GM23338 (cell line): Measurements from ENCODE around the gene PRPH2. TPM values are rescaled to one million over a fixed set of nuclear protein-coding genes. Genes with fewer than 3 reads are reported as not detected.
A peak's percentile ranks its signal among the peaks of the same experiment; 100 is the strongest.

Source experiments
- ATAC-seq: fragments of 200-7000 bp; cut with Tn5 transposase; 3 replicates; pipeline ENCODE4 v1.9.1; 2020
- DNase-seq: peaks from one replicate; pipeline ENCODE4 v3.0.0-alpha.2; 2015; ENCODE audit warnings: low spot score
- H2AFZ ChIP-seq: fragments of 200-600 bp; sonication (generic); 2 replicates; pipeline ENCODE4 v1.8.0; 2016; ENCODE audit warnings: antibody characterized with exemption, mild to moderate bottlenecking, moderate library complexity
- H3F3A ChIP-seq: fragments of 200-600 bp; sonication (generic); replicated peaks from 2 replicates; pipeline ENCODE4 v1.8.0; 2017; ENCODE audit warnings: antibody characterized with exemption, mixed run types, low read depth
- H3K27ac ChIP-seq: fragments of 200-600 bp; sonication (generic); 2 replicates; pipeline ENCODE4 v1.6.1; 2016; ENCODE audit warnings: low read depth
- H3K27me3 ChIP-seq: fragments of 200-600 bp; sonication (generic); 2 replicates; pipeline ENCODE4 v1.8.0; 2016; ENCODE audit warnings: mild to moderate bottlenecking, mixed run types, moderate library complexity; ENCODE audit not compliant: insufficient read depth
- H3K36me3 ChIP-seq: fragments of 200-600 bp; sonication (generic); 2 replicates; pipeline ENCODE4 v1.8.0; 2016; ENCODE audit warnings: mild to moderate bottlenecking; ENCODE audit not compliant: insufficient read depth
- H3K4me1 ChIP-seq: fragments of 200-600 bp; sonication (generic); 2 replicates; pipeline ENCODE4 v1.8.0; 2016; ENCODE audit warnings: mild to moderate bottlenecking, moderate library complexity; ENCODE audit not compliant: insufficient read depth
- H3K4me2 ChIP-seq: fragments of 200-600 bp; sonication (generic); 2 replicates; pipeline ENCODE4 v1.7.1; 2017; ENCODE audit warnings: mixed run types
- H3K4me3 ChIP-seq: fragments of 200-600 bp; sonication (generic); 2 replicates; pipeline ENCODE4 v1.6.1; 2016; ENCODE audit warnings: mixed run types
- H3K79me2 ChIP-seq: fragments of 200-600 bp; sonication (generic); replicated peaks from 2 replicates; pipeline ENCODE4 v1.8.0; 2017; ENCODE audit warnings: mild to moderate bottlenecking; ENCODE audit not compliant: insufficient read depth
- H3K9me2 ChIP-seq: fragments of 200-600 bp; sonication (generic); 2 replicates; pipeline ENCODE4 v1.8.0; 2017; ENCODE audit not compliant: insufficient read depth
- H4K20me1 ChIP-seq: fragments of 200-600 bp; sonication (generic); replicated peaks from 2 replicates; pipeline ENCODE4 v1.8.0; 2017; ENCODE audit warnings: mild to moderate bottlenecking; ENCODE audit not compliant: insufficient read depth
- H3K27ac Mint-ChIP-seq: 2 replicates; pipeline ENCODE4 v1.8.0; 2020; ENCODE audit warnings: inconsistent platforms, mild to moderate bottlenecking, moderate library complexity, mixed read lengths
- H3K27me3 Mint-ChIP-seq: 3 replicates; pipeline ENCODE4 v1.8.0; 2022; ENCODE audit warnings: low read depth, mild to moderate bottlenecking, moderate library complexity, mixed read lengths, inconsistent platforms; ENCODE audit not compliant: insufficient read depth, poor library complexity
- H3K36me3 Mint-ChIP-seq: 3 replicates; pipeline ENCODE4 v1.8.0; 2021; ENCODE audit warnings: low read depth, mild to moderate bottlenecking, inconsistent platforms, moderate library complexity, mixed read lengths
- H3K4me1 Mint-ChIP-seq: 3 replicates; pipeline ENCODE4 v1.8.0; 2020; ENCODE audit warnings: mild to moderate bottlenecking, inconsistent platforms, mixed read lengths
- H3K4me3 Mint-ChIP-seq: 3 replicates; pipeline ENCODE4 v1.8.0; 2021; ENCODE audit warnings: moderate library complexity, mild to moderate bottlenecking, inconsistent platforms, mixed read lengths
- H3K9me3 Mint-ChIP-seq: 3 replicates; pipeline ENCODE4 v1.8.0; 2020; ENCODE audit warnings: moderate library complexity, mild to moderate bottlenecking, inconsistent platforms, mixed read lengths
- CREB1 ChIP-seq: fragments of 250-450 bp; sonication (Bioruptor Pico); IDR thresholded peaks from 2 replicates; pipeline ENCODE4 v1.5.0; 2020; ENCODE audit warnings: low read depth, mild to moderate bottlenecking, moderate library complexity
- CTCF ChIP-seq, 2 experiments: fragments of 200-600 bp in 1 of 2; sonication (generic) in 1 of 2; conservative IDR thresholded peaks; 2 replicates each; pipeline versions ENCODE4 v1.5.1 to v1.6.1; 2016 to 2017; ENCODE audit warnings: antibody characterized with exemption in 2 of 2, low read depth in 2 of 2, mild to moderate bottlenecking in 2 of 2, moderate library complexity in 1 of 2
- EZH2 ChIP-seq: fragments of 200-600 bp; sonication (generic); IDR thresholded peaks from one replicate; pipeline ENCODE4 v1.8.0; 2017; ENCODE audit warnings: antibody characterized with exemption, mild to moderate bottlenecking, low read depth; ENCODE audit not compliant: unreplicated experiment
- EZH2phosphoT487 ChIP-seq: fragments of 200-600 bp; sonication (generic); IDR thresholded peaks from one replicate; pipeline ENCODE4 v1.8.1; 2018; ENCODE audit warnings: antibody characterized with exemption; ENCODE audit not compliant: unreplicated experiment
- NANOG ChIP-seq: IDR thresholded peaks from 2 replicates; pipeline ENCODE4 v1.6.1; 2016; ENCODE audit warnings: antibody characterized with exemption, borderline replicate concordance
- REST ChIP-seq: IDR thresholded peaks from one replicate; pipeline ENCODE4 v1.6.1; 2018; ENCODE audit warnings: antibody characterized with exemption; ENCODE audit not compliant: unreplicated experiment
- STAT1 ChIP-seq: IDR thresholded peaks from one replicate; pipeline ENCODE4 v1.6.1; 2016; ENCODE audit warnings: antibody characterized with exemption; ENCODE audit not compliant: unreplicated experiment
- ZNF114 ChIP-seq: fragments of 250-450 bp; sonication (Bioruptor Pico); IDR thresholded peaks from 2 replicates; pipeline ENCODE4 v1.5.0; 2020; ENCODE audit warnings: mild to moderate bottlenecking, moderate library complexity
- ZNF331 ChIP-seq: fragments of 250-450 bp; sonication (Bioruptor Pico); IDR thresholded peaks from 2 replicates; pipeline ENCODE4 v1.5.0; 2020; ENCODE audit warnings: low read depth, mild to moderate bottlenecking, moderate library complexity
- polyA plus RNA-seq: library from polyadenylated mRNA; unstranded; fragments of >200 nt; fragmentation: Nextera tagmentation; extraction: Ambion mirVana; gene quantifications from 2 replicates; pipeline ENCODE4 v1.2.1, GENCODE V29; 2016
- total RNA-seq: library from RNA; depleted of rRNA; stranded (reverse); fragments of >200 nt; shearing (Covaris generic); gene quantifications from 2 replicates; pipeline ENCODE4 v1.2.3, GENCODE V29; 2014
- TF ChIP-seq, protein P1 (sequence below): IDR thresholded peaks from 2 replicates; pipeline ENCODE4 v1.6.1; 2016; ENCODE audit warnings: antibody characterized with exemption

PRPH2 gene
- total and polyA plus RNA-seq, 2 experiments from 2014 or later: 0.50 to 0.52 TPM

- no peak for TF ChIP-seq CREB1 (CRISPR knock-in tag)
- no peak for TF ChIP-seq REST
- no peak for TF ChIP-seq ZNF331
- TF ChIP-seq CTCF (conservative IDR thresholded peaks at IDR 0.05; ENCODE audit: low read depth in 2 of 2): no peak
Measured at GRCh38 chr6:42707595-42707994, 14.8 kb downstream of the PRPH2 start (continued).

DNA sequence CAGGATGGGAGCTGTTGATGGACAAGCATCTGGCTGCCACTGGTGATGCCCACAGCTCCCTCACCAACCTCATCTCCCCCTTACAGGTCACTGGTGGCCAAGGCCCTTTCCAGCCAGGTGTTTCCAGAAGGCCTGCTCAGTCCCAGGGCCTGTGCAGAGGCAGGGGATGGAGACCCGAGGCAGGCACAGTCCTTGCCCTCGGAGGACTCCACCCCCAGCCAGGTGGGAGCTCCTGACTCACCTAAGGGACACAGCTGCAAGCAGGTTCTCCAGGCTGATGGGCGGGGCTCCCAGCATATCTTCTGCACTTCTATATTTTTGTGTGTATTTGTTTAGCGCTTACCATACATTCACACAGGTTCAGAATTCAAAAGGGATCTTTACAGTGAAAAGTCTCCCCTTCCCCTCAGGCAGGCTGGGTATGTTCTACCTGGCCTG, 17.4 kb downstream of the PRPH2 start:
- no peaks in the 10 kb centered on the region for H3K79me2 ChIP-seq
- H3K9me2 ChIP-seq: no peaks in the 10 kb centered on the region
- H3K4me3 ChIP-seq: peak overlapping the region; percentile 50; the same call in 1 of the 2 replicates
- H3F3A ChIP-seq: no peaks in the 10 kb centered on the region
- no peak for DNase-seq
- no peaks in the 10 kb centered on the region for H4K20me1 ChIP-seq
- ATAC-seq: peak; percentile 14
- peak overlapping the region; percentile 84; the same call in 1 of the 2 replicates for H3K4me2 ChIP-seq
- H3K4me1 ChIP-seq: 0 out of 2 replicates have a peak, but pooled peaks cover 3% of the 10 kb centered on the region
- Mint-ChIP-seq H3K27me3 (peaks cover 7% of the 10 kb centered on the region), H3K36me3 (no peaks in the 10 kb centered on the region), H3K27ac (no peak overlapping the region), H3K9me3 (no peaks in the 10 kb centered on the region), H3K4me1 (peaks cover 6% of the 10 kb centered on the region), H3K4me3 (no peak overlapping the region)
- H3K27me3 ChIP-seq: no peaks in the 10 kb centered on the region
- peak overlapping the region; percentile 100 for H2AFZ ChIP-seq
- H3K36me3 ChIP-seq: no peaks in the 10 kb centered on the region
- H3K27ac ChIP-seq: no peak overlapping the region
- TF ChIP-seq, protein P1, sequence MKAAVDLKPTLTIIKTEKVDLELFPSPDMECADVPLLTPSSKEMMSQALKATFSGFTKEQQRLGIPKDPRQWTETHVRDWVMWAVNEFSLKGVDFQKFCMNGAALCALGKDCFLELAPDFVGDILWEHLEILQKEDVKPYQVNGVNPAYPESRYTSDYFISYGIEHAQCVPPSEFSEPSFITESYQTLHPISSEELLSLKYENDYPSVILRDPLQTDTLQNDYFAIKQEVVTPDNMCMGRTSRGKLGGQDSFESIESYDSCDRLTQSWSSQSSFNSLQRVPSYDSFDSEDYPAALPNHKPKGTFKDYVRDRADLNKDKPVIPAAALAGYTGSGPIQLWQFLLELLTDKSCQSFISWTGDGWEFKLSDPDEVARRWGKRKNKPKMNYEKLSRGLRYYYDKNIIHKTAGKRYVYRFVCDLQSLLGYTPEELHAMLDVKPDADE: no peak
- TF ChIP-seq ZNF331 (no peak), STAT1 (no peak), EZH2phosphoT487 (no peak), CREB1 (CRISPR knock-in tag) (no peak), NANOG (no peak), EZH2 (no peak), CTCF (conservative IDR thresholded peaks at IDR 0.05; ENCODE audit: low read depth in 2 of 2) (no peak), REST (no peak), ZNF114 (CRISPR knock-in tag) (no peak)
